NB4 (cell line): Measurements from ENCODE around the gene DISP2.

Experiments used
- DNase-seq: peaks from one replicate; pipeline ENCODE4 v3.0.0; 2010; ENCODE audit warnings: low read depth
- H3K4me3 ChIP-seq: one replicate; pipeline ENCODE4 v1.5.1; 2011; ENCODE audit warnings: mild to moderate bottlenecking, low read depth, low read length, moderate library complexity
- CTCF ChIP-seq: IDR thresholded peaks from one replicate; pipeline ENCODE4 v1.5.1; 2012; ENCODE audit warnings: low read depth, low read length
- MAX ChIP-seq: IDR thresholded peaks from 2 replicates; pipeline ENCODE4 v1.6.1; 2011; ENCODE audit warnings: low read depth, low read length
- MYC ChIP-seq: IDR thresholded peaks from 2 replicates; pipeline ENCODE4 v1.6.1; 2011; ENCODE audit warnings: low read depth, low read length
- POLR2A ChIP-seq: IDR thresholded peaks from 2 replicates; pipeline ENCODE4 v1.6.1; 2011; ENCODE audit warnings: mild to moderate bottlenecking; ENCODE audit not compliant: insufficient read length; ENCODE audit errors: extremely low read depth

Gene DISP2

GRCh38 chr15:40354408-40355171, 3.4 kb upstream of the DISP2 start:
- peak; percentile 38 for DNase-seq

GRCh38 chr15:40355976-40356585, 1.9 kb upstream of the DISP2 start:
- TF ChIP-seq CTCF (no peak), POLR2A (no peak), MYC (no peak), MAX (no peak)
- H3K4me3 ChIP-seq = no peak overlapping the region
- no peak for DNase-seq

More at GRCh38 chr15:40354408-40355171, 3.4 kb upstream of the DISP2 start:
- no peak overlapping the region for H3K4me3 ChIP-seq
- no peak for TF ChIP-seq MYC
- TF ChIP-seq MAX = no peak
- TF ChIP-seq POLR2A = no peak
- TF ChIP-seq CTCF = peak; percentile 43

- no peak for DNase-seq
- no peak overlapping the region for H3K4me3 ChIP-seq
- TF ChIP-seq MYC (no peak), CTCF (no peak), MAX (no peak), POLR2A (no peak)
Observed at GRCh38 chr15:40357246-40357645, 773 bp upstream of the DISP2 start.

- peak overlapping the region; percentile 42 for H3K4me3 ChIP-seq
- TF ChIP-seq POLR2A = no peak
- peak; percentile 56 for DNase-seq
Observed at GRCh38 chr15:40358471-40359353, 693 bp downstream of the DISP2 start.

- no peak overlapping the region for H3K4me3 ChIP-seq
- TF ChIP-seq POLR2A = no peak
- TF ChIP-seq CTCF = no peak
- TF ChIP-seq MAX = no peak
- no peak for TF ChIP-seq MYC
- DNase-seq = no peak
Observed at GRCh38 chr15:40360015-40360414, 2.0 kb downstream of the DISP2 start.

GRCh38 chr15:40361640-40362039, 3.6 kb downstream of the DISP2 start:
- no peak overlapping the region for H3K4me3 ChIP-seq
- TF ChIP-seq MYC = no peak
- no peak for TF ChIP-seq MAX
- TF ChIP-seq POLR2A = no peak
- no peak for TF ChIP-seq CTCF
- no peak for DNase-seq
